ENCODE measurements around the gene PDGFRB.

DNA sequence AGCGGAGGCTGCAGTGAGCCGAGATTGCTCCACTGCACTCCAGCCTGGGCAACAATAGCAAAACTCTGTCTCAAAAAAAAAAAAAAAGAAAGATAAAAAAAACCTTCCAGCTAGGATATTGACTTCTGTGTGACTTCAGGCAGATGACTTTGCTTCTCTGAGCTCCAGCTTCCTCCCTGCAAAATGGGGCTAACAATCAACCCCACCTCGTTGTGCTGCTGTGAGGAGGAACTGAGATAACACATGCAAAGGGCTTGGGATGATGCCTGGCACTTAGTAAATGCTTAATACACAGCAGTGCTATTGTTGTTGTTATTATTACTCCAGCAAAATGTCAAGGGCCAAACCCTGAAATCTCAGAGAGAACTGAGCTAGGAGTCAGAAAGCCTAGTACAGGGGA, 7.4 kb upstream of the PDGFRB start:
- TF ChIP-seq, protein P1, sequence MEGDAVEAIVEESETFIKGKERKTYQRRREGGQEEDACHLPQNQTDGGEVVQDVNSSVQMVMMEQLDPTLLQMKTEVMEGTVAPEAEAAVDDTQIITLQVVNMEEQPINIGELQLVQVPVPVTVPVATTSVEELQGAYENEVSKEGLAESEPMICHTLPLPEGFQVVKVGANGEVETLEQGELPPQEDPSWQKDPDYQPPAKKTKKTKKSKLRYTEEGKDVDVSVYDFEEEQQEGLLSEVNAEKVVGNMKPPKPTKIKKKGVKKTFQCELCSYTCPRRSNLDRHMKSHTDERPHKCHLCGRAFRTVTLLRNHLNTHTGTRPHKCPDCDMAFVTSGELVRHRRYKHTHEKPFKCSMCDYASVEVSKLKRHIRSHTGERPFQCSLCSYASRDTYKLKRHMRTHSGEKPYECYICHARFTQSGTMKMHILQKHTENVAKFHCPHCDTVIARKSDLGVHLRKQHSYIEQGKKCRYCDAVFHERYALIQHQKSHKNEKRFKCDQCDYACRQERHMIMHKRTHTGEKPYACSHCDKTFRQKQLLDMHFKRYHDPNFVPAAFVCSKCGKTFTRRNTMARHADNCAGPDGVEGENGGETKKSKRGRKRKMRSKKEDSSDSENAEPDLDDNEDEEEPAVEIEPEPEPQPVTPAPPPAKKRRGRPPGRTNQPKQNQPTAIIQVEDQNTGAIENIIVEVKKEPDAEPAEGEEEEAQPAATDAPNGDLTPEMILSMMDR (IDR thresholded peaks at IDR 0.05), result no peak
- no peak for TF ChIP-seq POLR2A (IDR thresholded peaks at IDR 0.05)

Measured in breast epithelium (tissue), 3 donors.